ENCODE data around the gene DNAH17.

The DNAH17 gene

DNA sequence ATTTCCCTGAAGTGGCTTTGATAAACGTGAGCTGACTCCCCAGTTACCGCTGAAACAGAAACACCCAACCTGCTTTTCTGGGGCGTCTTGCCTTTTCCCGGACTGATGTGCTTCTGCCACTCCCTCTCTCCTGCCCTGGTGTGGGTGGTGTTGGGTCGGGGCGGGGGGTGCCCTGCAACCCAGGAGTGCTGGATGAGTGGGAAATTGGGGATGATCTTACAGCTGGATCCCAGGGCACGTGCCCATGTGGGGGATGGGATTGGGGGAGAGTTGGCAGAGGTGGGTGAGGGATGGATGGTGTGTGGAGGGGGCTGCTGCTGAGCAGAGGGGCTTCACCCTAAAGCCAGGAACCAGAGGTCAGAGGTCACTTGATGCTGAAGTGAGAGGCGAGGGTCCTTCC, 170.3 kb downstream of the DNAH17 start:
- no peak for FAIRE-seq
- no peak for DNase-seq (ENCODE audit: insufficient read length, low spot score)
- TF ChIP-seq POLR2A (IDR thresholded peaks at IDR 0.05; ENCODE audit: low read depth, low read length), result no peak

DNA sequence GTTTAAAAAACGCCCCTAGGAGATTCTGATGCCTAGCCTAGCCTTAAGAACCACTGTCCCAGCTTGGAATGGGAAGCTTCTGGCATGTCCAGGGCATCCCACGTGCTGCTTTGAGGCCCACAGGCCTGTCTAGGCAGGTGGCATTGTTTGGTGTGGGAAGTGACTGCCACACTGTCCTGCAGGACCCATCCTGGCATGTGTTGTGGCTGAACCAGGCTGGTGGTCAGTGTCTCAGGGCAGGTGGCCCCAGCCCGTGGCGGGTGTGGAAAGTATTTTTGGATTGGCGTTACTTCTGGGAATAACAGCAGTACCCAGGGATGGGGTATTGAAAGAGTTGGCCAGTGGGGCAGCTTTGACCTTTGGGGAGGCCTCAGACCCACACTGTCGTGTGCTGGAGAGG, 170.8 kb downstream of the DNAH17 start:
- no peak for TF ChIP-seq POLR2A (IDR thresholded peaks at IDR 0.05; ENCODE audit: low read depth, low read length)
- FAIRE-seq, result no peak

DNA sequence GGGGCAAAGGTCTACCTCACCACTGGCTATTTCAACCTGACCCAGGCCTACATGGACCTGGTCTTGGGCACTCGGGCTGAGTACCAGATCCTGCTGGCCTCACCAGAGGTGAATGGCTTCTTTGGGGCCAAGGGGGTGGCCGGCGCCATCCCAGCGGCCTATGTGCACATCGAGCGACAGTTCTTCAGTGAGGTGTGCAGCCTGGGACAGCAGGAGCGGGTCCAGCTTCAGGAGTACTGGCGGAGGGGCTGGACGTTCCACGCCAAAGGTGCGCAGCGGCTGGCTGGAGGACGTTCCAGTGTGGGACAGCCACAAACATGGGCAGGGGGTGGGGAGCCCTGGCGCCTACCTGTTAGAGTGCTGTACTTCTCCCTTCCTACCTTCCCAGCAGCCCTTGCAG, 173.4 kb downstream of the DNAH17 start:
- FAIRE-seq (no peak), DNase-seq (ENCODE audit: insufficient read length, low spot score) (no peak)
- TF ChIP-seq POLR2A (IDR thresholded peaks at IDR 0.05; ENCODE audit: low read depth, low read length), result no peak

More for the DNA sequence above, 170.8 kb downstream of the DNAH17 start:
- no peak for DNase-seq (ENCODE audit: insufficient read length, low spot score)

DNA sequence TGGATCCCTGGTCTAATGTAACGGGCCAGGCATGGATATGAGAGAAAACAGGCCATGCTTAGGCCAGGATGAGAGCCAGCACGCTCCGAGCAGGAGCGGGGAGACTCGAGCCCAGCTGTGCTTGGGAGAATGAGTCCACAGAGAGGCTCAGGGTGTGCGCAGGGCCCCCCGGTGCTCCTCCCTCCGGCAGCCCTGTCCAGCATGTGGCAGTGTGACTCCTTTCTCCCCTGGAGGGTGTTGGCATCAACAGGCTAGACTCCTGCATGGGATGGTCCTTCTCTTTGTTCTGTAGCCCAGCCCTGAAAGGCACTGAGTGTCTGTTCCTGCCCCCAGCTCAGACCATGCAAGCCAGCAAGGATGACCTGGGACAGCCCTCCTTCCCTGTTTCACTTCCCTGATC, 175.3 kb downstream of the DNAH17 start:
- FAIRE-seq, result no peak
- TF ChIP-seq POLR2A (IDR thresholded peaks at IDR 0.05; ENCODE audit: low read depth, low read length), result no peak
- DNase-seq (ENCODE audit: insufficient read length, low spot score), result no peak

DNA sequence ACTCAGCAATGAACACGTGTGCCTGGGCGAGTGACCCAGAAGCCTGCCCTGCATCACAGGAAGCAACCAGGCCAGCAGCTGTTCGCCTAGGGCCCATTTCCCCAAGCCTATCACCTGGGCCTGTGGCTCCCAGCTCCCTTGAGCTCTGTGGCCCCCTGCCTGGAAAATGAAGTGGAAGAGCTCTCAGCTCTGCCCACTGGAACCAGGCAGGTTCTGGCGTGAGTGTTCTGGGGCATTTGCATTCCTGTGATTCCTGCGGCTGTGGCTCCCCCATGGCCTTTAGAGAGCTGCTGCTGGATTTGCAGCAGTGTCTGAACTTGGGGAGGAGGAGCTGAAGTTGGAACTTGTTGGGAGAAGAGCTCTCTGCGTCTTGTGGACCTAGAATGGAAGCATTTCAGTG, 175.9 kb downstream of the DNAH17 start:
- no peak for TF ChIP-seq POLR2A (IDR thresholded peaks at IDR 0.05; ENCODE audit: low read depth, low read length)
- FAIRE-seq (no peak), DNase-seq (ENCODE audit: insufficient read length, low spot score) (no peak)

DNA sequence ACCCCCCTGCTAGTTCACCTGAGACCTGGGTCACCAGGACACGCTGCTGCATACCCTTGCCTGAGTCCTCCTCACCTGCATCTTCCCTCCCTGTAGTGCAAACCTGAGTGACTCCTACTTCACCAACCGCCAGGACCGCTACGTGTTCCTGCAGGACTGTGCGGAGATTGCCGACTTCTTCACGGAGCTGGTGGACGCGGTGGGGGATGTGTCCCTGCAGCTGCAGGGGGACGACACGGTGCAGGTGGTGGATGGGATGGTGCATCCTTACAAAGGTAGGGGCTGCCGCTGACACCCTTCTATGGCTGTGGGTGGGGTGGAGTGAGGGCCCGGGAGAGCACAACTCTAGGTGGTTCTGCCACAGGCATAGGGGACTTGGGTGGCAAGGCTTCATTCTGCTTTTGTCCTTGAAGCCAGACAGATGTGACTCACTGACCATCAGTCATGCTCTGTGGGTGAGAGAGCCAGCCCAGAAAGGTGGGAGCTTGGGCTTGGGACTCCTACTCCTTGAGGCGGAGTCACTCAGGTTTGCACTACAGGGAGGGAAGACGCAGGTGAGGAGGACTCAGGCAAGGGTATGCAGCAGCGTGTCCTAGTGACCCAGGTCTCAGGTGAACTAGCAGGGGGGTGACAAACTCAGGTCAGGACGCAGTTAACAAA, 176.5 kb downstream of the DNAH17 start:
- FAIRE-seq (no peak), DNase-seq (ENCODE audit: insufficient read length, low spot score) (no peak)
- 0 out of 2 replicates have a peak, but pooled peaks have one; percentile 16 for TF ChIP-seq POLR2A (IDR thresholded peaks at IDR 0.05; ENCODE audit: low read depth, low read length)

DNA sequence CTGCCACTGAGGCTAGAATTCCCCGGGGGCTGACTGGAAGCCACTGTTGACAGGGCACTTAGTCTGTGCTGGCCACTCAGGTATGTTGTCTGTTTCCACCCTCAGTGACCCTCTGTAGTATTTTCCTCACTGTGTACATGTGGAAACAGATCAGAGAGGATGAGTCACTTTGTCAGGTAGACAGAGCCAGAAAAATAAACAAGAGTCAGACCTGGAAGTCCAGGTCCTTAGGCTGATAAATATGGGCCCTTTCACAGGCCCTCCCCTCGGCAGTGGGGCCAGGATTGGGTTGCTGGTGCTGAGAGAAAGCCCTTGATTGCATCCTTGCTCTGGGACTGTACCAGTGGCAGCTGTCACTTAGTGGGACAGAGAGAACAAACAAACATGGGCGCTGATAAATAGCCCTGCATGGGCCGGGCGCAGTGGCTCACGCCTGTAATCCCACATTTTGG, 177.5 kb downstream of the DNAH17 start:
- FAIRE-seq (no peak), DNase-seq (ENCODE audit: insufficient read length, low spot score) (no peak)
- TF ChIP-seq POLR2A (IDR thresholded peaks at IDR 0.05; ENCODE audit: low read depth, low read length), result no peak

DNA sequence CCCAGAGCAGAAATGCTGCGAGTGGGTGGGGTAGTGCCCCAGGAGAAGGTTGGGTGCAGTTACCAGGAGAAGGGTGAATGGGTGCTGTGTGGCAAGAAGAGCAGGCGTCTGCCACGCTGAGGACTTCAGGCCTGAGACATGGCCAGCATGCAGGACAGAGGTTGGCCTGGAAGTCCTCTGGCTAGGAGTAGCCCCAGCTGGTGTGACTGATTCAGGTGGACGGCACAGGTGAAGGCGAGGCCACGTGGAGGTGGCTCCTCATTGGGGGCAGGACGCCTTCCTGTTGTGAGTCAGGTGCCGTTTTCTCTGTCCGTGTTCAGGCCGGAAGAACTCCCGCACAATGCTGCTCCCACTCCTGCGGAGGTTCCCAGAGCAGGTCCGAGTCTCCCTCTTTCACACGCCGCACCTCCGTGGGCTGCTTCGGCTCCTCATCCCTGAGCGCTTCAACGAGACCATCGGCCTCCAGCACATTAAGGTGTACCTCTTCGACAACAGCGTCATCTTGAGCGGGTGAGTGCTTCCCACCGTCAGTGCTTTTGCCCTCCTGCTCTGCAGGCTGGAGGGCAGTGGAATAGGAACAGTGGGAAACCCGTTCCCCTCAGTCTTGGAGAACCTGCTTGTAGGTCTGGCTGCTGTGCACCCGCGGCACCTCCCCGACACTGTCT, 178.0 kb downstream of the DNAH17 start:
- no peak for DNase-seq (ENCODE audit: insufficient read length, low spot score)
- no peak for TF ChIP-seq POLR2A (IDR thresholded peaks at IDR 0.05; ENCODE audit: low read depth, low read length)
- no peak for FAIRE-seq

DNA sequence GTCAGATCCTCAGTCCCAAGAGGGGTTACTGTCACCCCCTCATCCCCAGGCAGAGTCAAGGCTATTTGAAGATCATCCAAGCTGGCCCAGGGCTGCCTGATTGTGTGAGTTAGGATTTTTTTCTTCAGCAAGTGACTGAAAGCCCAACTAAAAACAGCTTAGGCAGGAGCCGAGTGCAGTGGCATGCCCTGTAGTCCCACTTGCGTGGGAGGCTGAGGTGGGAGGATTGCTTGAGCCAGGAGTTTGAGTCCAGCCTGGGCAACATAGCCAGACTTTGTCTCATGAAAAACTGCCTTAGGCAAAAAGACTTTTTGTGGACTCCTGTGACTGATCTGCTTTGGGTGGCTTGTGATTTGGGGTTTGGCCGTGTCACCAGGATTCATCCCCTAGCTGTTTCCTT, 178.8 kb downstream of the DNAH17 start:
- TF ChIP-seq POLR2A (IDR thresholded peaks at IDR 0.05; ENCODE audit: low read depth, low read length), result no peak
- FAIRE-seq, result no peak

DNA sequence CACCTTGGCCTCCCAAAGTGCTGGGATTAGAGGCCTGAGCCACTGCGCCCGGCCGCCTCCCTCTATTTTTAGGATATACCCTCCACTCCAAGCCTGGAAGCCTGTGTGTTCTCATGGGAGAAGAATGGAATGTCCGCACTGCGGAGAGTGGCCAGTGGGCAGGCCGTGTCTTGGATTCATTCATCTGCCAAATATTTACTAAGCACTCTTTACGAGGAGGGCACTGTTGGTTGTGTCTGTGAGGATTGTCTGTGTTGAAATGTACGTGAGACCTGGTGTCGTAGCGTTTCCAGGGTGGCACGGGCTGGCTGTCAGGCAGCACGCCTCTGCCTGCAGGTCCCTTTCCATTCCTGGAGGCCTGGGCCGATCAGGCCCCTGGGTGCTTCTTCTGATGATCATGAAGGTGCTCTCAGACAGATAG, 179.5 kb downstream of the DNAH17 start:
- no peak for DNase-seq (ENCODE audit: insufficient read length, low spot score)
- TF ChIP-seq POLR2A (IDR thresholded peaks at IDR 0.05; ENCODE audit: low read depth, low read length), result no peak
- no peak for FAIRE-seq

More for the DNA sequence above, 178.8 kb downstream of the DNAH17 start:
- no peak for DNase-seq (ENCODE audit: insufficient read length, low spot score)

DNA sequence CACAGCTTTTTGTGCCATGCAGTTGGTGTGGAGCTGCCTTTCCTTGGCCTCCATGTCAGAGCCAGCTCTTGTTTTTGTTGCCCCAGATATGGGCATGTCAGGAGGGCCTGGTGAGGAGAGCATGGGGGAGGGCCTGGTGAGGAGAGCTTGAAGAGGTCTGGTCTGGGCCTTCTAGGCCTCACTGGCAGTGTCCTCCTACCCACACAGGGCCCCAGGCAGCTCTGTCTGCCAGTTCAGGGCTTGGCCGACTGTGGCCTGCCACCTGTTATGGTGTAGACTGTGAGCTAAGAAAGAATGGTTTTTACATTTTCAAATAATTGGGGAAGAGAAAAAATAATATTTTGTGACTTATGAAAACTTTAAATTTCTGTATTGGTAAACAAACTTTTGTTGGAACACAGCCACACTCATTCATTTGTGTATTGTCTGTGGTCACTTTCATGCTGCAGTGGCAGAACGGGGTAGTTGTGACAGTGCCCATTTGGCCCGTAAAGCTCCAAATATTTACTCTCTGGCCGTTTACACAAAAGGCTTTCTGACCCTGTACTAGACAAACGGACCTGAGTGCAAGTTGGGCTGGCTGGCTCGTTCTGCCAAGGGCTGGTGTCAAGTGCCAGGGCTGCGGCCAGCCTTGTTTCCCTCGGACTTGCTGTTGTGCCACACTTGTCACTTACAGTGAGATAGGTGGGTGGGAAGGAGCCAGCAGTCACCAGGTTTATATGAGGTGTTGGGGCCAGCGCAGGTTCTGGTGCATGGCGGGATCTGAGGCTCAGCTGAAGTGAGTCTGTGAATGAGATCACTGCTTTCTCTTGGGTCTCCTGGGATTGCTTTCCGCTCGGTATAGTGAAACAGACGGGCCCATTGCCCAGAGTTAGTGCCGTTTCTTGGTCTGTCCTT, 180.5 kb downstream of the DNAH17 start:
- FAIRE-seq (no peak), DNase-seq (ENCODE audit: insufficient read length, low spot score) (no peak)

DNA sequence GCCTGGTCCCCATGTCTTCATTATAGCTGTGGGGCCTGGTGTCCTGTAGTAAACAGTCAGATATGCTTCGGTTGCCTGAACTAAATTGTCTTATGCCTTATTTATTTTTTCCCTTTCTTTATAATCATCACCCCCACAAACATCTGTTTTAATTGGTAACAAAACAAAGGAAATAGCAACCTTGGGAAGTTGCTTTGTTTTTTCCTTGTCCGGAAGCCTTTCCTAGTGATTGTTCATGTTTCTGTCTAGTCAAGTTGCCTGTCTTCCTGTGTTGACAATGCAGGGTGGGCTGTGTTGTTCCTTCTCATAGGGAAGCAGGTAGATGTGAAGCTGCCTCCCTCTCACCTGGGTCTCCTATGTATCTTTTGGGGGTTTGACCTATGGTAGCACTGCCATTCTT, 182.0 kb downstream of the DNAH17 start:
- TF ChIP-seq POLR2A (IDR thresholded peaks at IDR 0.05; ENCODE audit: low read depth, low read length), result no peak
- no peak for FAIRE-seq
- no peak for DNase-seq (ENCODE audit: insufficient read length, low spot score)

More for the DNA sequence above, 180.5 kb downstream of the DNAH17 start:
- TF ChIP-seq POLR2A (IDR thresholded peaks at IDR 0.05; ENCODE audit: low read depth, low read length), result no peak

DNA sequence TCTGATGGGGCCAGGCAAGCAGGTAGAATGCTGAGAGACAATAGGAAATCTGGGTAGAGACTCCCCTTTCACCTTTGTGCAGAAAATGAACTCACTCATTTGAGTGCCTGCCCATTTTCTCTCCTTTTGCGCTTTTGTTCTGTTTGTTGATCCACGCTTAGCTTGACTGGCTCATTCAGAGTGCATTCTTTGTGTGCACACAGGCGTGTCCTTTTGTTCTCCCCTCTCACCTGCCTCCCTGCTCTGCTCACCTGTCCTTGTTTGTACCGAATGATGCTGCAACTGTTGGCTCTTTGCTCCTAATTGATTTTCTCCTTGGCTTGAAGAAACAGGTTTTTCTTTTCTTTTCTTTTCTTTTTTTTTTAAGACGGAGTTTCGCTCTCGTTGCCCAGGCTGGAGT, 183.0 kb downstream of the DNAH17 start:
- no peak for TF ChIP-seq POLR2A (IDR thresholded peaks at IDR 0.05; ENCODE audit: low read depth, low read length)
- DNase-seq (ENCODE audit: insufficient read length, low spot score) (no peak), FAIRE-seq (no peak)

DNA sequence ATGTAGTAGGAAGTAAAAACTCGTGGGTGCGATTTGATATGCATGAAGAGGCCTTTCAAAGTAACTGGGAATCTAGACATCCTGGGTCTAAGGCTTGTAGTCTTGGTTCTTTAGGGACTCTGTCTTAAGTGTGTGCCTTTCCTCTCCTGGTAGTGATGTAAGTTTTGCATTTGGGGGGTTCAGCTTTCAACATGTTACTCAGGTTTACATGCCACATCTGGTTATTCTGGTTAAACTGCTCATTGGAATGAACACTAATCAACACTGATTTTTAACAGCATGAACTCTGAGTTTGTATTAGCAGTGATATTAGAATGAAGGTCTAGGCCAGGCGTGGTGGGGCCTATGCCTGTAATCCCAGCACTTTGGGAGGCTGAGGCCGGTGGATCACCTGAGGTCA, 183.6 kb downstream of the DNAH17 start:
- FAIRE-seq, result no peak
- DNase-seq (ENCODE audit: insufficient read length, low spot score), result no peak
- TF ChIP-seq POLR2A (IDR thresholded peaks at IDR 0.05; ENCODE audit: low read depth, low read length), result no peak

All from H54 (cell line).